ENCODE data around the gene FTO.

Gene FTO

DNA sequence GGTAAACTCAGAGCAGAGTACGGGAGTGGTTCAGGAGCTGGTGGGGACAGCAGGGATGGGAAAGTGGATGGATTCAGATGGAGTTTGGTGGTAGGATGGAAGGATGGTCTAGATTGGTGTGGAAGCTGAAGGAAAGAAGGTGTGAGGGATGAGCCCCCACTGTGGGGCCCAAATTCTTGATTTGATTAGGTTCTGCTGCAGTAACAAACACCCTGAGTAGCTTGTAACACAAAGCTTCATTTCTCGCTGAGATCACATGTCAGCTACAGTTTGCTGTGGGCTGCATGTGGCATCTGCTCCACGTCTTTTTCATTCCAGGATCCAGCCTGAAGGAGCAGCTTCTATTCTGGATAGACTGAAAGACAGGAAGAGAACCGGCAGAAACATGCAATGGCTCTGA is 438.8 kb downstream of the FTO start:
- H3K4me3 ChIP-seq (ENCODE audit: low read depth, low read length) = no peak overlapping the region
- ChIA-PET CTCF (no interaction called here), POLR2A (interaction anchor here (0.8 kb wide), 1 partner anchor 335 kb away, joined by 4 read pairs; no protein-coding TSS in a partner anchor)
- TF ChIP-seq, protein P1, sequence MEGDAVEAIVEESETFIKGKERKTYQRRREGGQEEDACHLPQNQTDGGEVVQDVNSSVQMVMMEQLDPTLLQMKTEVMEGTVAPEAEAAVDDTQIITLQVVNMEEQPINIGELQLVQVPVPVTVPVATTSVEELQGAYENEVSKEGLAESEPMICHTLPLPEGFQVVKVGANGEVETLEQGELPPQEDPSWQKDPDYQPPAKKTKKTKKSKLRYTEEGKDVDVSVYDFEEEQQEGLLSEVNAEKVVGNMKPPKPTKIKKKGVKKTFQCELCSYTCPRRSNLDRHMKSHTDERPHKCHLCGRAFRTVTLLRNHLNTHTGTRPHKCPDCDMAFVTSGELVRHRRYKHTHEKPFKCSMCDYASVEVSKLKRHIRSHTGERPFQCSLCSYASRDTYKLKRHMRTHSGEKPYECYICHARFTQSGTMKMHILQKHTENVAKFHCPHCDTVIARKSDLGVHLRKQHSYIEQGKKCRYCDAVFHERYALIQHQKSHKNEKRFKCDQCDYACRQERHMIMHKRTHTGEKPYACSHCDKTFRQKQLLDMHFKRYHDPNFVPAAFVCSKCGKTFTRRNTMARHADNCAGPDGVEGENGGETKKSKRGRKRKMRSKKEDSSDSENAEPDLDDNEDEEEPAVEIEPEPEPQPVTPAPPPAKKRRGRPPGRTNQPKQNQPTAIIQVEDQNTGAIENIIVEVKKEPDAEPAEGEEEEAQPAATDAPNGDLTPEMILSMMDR (IDR thresholded peaks at IDR 0.05; ENCODE audit: insufficient read depth, low read length, missing control alignments) = no peak
- no peak for DNase-seq (ENCODE audit: low read depth, low spot score)

DNA sequence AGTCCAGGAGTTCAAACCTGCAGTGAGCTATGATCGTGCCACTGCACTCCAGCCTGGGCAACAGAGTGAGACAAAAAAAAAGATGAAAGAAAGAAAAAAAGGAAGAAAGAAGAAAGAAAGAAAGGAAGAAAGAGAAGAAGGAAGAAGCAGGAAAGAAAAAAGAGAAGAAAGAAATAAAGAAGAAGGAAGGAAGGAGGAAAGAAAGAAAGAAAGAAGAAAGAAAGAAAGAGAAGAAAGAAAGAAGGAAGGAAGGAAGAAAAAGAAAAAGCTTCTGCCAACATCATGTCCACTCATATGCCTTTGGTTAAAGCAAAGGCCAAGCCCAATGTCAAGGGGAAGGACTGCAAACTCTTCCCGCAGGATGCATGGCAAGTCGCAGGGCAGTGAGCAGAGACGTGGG is 439.5 kb downstream of the FTO start:
- CTCF ChIA-PET = no interaction called here
- no peak for DNase-seq (ENCODE audit: low read depth, low spot score)
- POLR2A ChIA-PET = interaction anchor here (0.8 kb wide), 1 partner anchor 335 kb away, joined by 4 read pairs; no protein-coding TSS in a partner anchor
- TF ChIP-seq, protein P1 (IDR thresholded peaks at IDR 0.05; ENCODE audit: insufficient read depth, low read length, missing control alignments) = no peak
- H3K4me3 ChIP-seq (ENCODE audit: low read depth, low read length) = no peak overlapping the region

DNA sequence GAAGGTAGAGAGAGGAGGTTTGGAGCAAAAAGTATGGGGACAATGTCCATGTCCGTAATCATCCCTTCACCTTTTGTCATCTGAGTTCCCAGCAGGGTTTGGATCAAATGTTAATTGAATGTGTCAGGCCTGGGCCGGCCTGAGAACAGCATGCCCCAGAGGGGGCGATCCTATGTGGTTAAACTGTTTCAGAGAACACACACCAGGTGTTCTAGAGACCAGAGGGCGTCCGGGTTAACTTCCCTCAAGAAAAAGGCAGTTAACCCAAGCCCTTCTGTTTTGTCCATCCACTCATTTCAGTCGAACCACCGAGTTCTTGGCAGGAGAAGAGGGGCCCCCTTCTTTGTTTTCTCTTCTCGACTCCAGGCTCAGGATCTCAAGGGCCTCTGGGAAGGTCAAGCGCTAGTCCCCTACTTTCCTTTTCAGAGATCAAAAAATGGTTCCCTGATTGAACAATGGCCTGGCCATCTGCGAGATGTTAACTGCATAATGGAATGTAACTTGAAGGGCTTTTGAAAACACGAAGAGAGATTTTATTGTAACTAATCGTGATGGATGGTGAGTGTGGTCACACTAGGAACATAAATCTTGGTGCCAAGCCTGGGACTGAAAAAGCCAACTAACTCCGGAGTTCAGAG is 440.1 kb downstream of the FTO start:
- TF ChIP-seq, protein P1 (IDR thresholded peaks at IDR 0.05; ENCODE audit: insufficient read depth, low read length, missing control alignments) = no peak
- ChIA-PET CTCF (no interaction called here), POLR2A (no interaction called here)
- DNase-seq (ENCODE audit: low read depth, low spot score) = no peak
- no peak overlapping the region for H3K4me3 ChIP-seq (ENCODE audit: low read depth, low read length)

DNA sequence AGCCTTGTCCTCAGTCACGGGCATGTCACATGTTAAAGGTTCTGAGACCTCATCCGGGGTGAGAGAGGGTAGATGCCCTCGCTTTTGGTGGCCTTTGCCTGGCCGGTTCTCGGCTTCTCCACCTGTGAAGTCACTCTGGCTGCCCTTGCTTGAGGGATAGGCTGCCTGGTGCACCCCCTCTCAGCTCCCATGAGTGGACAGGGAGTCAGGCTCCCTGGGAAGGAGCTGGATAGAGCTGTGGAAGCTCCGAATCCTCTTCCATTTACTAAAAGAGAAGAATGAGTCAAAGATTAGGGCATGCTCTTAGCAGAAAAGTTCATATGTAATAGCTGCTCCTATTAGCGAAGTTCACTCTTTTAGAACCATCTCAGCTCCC is 440.6 kb downstream of the FTO start:
- no peak for DNase-seq (ENCODE audit: low read depth, low spot score)
- ChIA-PET CTCF (no interaction called here), POLR2A (no interaction called here)
- TF ChIP-seq, protein P1 (IDR thresholded peaks at IDR 0.05; ENCODE audit: insufficient read depth, low read length, missing control alignments) = no peak
- H3K4me3 ChIP-seq (ENCODE audit: low read depth, low read length) = no peak overlapping the region

DNA sequence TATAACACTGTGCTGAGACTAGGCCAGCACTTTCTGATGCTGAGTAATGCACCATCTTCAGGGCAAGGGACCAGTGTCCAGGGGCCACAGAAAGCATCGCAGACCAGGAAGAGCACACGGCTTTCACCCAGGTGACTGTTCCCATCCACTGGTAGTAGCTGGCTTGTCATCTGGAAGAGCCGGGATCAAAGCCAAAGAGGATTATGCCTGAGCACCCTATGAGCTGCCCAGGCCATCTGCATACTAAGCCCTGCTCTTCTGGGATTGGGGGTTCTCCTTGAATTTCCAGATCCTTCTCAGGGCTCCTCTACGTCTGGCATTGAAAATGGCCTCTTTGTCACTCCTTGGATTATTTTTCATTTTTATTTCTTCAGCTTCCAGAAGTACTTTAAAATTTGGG is 441.9 kb downstream of the FTO start:
- POLR2A ChIA-PET = no interaction called here
- TF ChIP-seq, protein P1 (IDR thresholded peaks at IDR 0.05; ENCODE audit: insufficient read depth, low read length, missing control alignments) = no peak
- DNase-seq (ENCODE audit: low read depth, low spot score) = no peak
- H3K4me3 ChIP-seq (ENCODE audit: low read depth, low read length) = no peak overlapping the region
- CTCF ChIA-PET = no interaction called here

DNA sequence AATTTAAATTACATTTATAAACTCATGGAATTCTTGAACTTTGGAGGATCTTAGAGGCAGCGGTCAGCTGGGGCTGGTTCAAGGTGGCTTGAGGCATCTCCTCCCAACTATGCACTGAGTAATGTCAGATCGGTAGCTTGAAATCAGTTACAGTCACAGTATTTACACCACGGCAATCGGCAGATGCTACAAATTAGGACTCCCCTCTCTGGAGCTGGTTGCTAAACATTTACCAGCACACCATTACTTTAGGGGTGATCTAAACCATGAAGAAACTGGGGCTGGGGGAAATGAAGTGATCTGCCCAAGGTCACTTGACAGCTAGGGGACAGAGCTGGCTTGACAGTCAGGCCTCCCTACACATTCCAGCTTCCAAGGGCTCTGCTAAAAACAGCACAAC is 445.0 kb downstream of the FTO start:
- POLR2A ChIA-PET = no interaction called here
- no peak overlapping the region for H3K4me3 ChIP-seq (ENCODE audit: low read depth, low read length)
- TF ChIP-seq, protein P1 (IDR thresholded peaks at IDR 0.05; ENCODE audit: insufficient read depth, low read length, missing control alignments) = no peak
- CTCF ChIA-PET = no interaction called here
- no peak for DNase-seq (ENCODE audit: low read depth, low spot score)
